T-helper 1 cell treated with Interleukin-12 subunit alpha and Interleukin-12 subunit beta and Interleukin-4 antibody, amounts not matched to agents 30 μg/mL and 1 μg/mL, for 36 hours (primary cell): ENCODE measurements around the gene WASHC2C.
"Not testable (repeated sequence)": the region's sequence is repeated elsewhere in the genome, so short reads cannot be mapped to it uniquely, and the experiment has no call there.

ENCODE experiments used
- H3K27ac Mint-ChIP-seq: one replicate; pipeline ENCODE4 v1.8.0; 2021; ENCODE audit warnings: mild to moderate bottlenecking, mixed read lengths
- H3K27me3 Mint-ChIP-seq: one replicate; pipeline ENCODE4 v1.8.0; 2021; ENCODE audit warnings: low read depth, mixed read lengths
- H3K36me3 Mint-ChIP-seq: one replicate; pipeline ENCODE4 v1.8.0; 2021; ENCODE audit warnings: low read depth, mixed read lengths
- H3K4me1 Mint-ChIP-seq: one replicate; pipeline ENCODE4 v1.8.0; 2021; ENCODE audit warnings: low read depth, mixed read lengths
- H3K4me3 Mint-ChIP-seq: one replicate; pipeline ENCODE4 v1.8.0; 2021; ENCODE audit warnings: mild to moderate bottlenecking, moderate library complexity, mixed read lengths
- H3K9me3 Mint-ChIP-seq: one replicate; pipeline ENCODE4 v1.8.0; 2021; ENCODE audit warnings: mixed read lengths

The WASHC2C gene

DNA sequence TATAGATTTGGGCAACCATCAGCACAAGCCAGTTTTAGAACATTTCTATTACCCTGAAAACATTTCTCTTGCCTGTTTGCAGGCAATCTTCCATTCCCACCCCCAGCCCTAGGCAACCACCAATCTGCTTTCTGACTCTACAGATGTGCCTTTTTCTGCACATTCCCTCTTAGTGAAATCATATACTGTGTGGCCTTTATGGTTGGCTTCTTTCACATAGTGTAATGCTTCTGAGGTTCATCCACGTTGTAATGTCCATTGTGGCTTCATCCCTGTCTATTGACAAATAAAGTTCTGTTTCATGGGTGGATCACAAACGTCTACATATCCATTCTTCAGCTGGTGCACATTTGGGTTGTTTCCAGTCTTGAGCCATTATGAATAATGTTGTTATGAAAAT, 77.9 kb downstream of the WASHC2C start:
- not testable (repeated sequence) for H3K27ac Mint-ChIP-seq, H3K9me3 Mint-ChIP-seq, H3K4me3 Mint-ChIP-seq, H3K27me3 Mint-ChIP-seq, H3K36me3 Mint-ChIP-seq, H3K4me1 Mint-ChIP-seq

DNA sequence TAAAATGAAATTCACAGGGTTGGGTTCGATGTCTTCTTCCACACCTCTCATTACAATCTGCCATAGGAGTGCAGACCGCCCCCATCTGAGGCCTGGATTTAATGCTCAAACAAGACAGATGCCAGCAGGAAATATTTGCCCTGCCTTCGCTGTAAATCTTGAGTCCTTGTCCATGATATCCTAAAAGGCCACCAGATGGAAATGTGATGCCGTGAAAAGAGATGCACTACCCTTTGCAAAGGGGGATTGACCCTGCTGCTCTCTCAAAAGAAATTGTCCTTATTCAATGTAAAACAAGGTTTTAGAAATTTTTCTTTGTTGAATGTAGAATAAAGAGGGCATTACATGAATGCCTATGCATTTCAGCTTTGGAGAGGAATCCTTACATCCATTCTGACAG, 82.8 kb downstream of the WASHC2C start:
- Mint-ChIP-seq H3K27me3 (peaks cover 9% of the 10 kb centered on the region), H3K9me3 (no peaks in the 10 kb centered on the region), H3K4me1 (no peaks in the 10 kb centered on the region), H3K36me3 (no peaks in the 10 kb centered on the region), H3K27ac (no peak overlapping the region), H3K4me3 (no peak overlapping the region)

DNA sequence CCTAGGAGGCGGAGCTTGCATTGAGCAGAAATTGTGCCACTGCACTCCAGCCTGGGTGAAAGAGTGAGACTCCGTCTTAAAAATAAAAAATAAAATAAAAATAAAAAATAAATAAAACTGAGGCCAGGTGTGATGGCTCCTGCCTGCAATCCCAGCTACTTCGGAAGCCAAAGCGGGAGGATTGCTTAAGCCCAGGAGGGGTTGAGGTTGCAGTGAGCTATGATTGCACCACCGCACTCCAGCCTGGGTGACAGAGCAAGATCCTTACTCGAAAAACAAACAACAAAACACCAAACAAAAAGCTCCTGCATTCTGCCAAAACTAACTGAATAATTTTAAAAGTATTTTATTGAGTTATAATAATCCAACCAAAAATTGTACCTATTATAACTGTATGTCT, 84.0 kb downstream of the WASHC2C start:
- H3K4me1 Mint-ChIP-seq, result no peaks in the 10 kb centered on the region
- H3K4me3 Mint-ChIP-seq, result no peak overlapping the region
- no peaks in the 10 kb centered on the region for H3K36me3 Mint-ChIP-seq
- no peaks in the 10 kb centered on the region for H3K9me3 Mint-ChIP-seq
- peaks cover 9% of the 10 kb centered on the region for H3K27me3 Mint-ChIP-seq
- no peak overlapping the region for H3K27ac Mint-ChIP-seq

DNA sequence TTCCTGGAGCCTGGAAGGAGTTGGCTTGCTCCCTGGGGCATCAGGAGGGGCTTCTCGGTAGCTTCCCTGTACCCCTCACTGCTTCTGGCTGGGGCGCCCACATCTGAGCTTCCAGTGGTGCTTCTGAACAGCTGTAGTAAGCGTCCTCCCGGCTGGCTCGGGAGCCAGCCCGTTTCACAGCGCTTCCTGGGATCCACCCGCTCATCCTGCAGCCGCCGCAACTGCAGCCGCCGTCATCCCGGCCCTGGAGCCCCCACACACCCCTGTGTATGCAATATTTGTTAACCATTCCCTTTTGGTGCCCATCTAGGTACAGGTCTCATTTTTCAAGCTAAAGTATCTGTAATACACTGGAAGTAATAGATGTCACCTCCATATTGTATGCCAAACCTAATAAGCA, 85.9 kb downstream of the WASHC2C start:
- H3K36me3 Mint-ChIP-seq, H3K9me3 Mint-ChIP-seq, H3K4me3 Mint-ChIP-seq, H3K4me1 Mint-ChIP-seq, H3K27me3 Mint-ChIP-seq, H3K27ac Mint-ChIP-seq: not testable (repeated sequence)

DNA sequence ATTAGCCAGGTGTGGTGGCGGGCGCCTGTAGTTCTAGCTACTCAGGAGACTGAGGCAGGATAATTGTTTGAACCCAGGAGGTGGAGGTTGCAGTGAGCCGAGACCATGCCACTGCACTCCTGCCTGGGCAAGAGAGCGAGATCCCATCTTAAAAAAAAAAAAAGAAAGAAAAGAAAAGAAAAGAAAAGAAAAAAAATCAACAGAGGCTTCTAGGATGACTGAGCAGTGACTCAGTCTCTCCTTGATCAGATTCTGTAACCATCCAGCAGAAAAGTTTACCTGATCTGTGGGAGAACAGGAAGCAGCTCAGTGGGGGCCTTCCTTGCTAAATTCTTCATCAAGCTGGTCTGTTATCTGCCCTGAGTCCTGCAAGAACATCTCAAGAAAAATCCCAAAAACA, 87.1 kb downstream of the WASHC2C start:
- not testable (repeated sequence) for H3K36me3 Mint-ChIP-seq, H3K9me3 Mint-ChIP-seq, H3K27me3 Mint-ChIP-seq, H3K4me1 Mint-ChIP-seq, H3K4me3 Mint-ChIP-seq, H3K27ac Mint-ChIP-seq

DNA sequence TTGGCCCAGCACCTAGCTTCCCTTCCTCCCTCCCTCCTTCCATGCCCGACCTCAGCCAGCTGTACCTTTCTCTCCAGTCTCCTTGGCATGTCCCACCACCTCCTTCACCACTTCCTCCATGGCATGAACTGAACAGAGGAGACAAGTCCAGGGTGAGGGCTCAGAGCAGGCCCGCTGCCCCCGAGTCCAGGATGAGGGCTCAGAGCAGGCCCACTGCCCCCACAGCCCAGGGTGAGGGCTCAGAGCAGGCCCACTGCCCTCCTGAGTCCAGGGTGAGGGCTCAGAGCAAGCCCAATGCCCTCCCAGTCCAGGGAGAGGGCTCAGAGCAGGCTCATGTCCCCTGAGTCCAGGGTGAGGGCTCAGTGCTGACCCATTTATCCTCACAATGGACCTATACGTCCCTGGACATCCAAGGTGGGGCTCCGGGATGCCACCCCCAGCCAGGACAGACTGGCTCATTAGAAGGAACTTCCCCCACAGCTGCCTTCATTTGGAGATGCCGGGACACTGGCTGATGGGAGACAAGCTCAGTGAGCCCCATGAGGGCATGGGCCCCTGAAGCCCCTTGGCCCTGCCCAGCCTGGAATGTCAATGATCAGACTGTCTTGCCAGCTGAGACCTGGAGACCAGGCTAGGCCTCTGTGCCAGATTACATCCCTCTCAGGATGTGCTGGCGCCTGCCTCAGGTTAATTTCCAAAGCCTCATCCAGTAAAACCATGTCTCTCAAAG, 90.2 kb downstream of the WASHC2C start:
- H3K27ac Mint-ChIP-seq, result no peak overlapping the region
- no peak overlapping the region for H3K4me3 Mint-ChIP-seq
- H3K9me3 Mint-ChIP-seq, result no peaks in the 10 kb centered on the region
- no peaks in the 10 kb centered on the region for H3K4me1 Mint-ChIP-seq
- no peaks in the 10 kb centered on the region for H3K27me3 Mint-ChIP-seq
- no peaks in the 10 kb centered on the region for H3K36me3 Mint-ChIP-seq

DNA sequence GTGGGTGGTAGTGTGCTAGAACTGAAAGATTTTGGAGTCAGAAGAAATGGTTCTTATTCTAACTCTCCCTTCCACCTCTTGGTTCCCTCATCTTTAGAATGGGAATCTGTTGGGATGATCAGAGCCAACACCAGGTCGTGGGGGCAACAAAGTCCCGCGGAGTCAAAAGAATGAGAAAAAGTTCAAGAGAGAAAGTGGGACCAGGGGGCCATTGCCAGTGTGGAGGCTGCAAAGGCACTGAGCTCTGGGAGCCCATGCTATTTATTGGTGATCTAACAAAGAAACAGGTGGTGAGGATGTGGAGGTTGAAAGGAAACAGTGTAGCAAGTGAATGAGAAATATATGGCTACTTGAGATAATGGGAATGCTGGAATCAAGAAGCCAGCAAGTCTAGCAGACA, 90.8 kb downstream of the WASHC2C start:
- Mint-ChIP-seq H3K4me3 (no peak overlapping the region), H3K4me1 (no peaks in the 10 kb centered on the region), H3K36me3 (no peaks in the 10 kb centered on the region), H3K9me3 (no peaks in the 10 kb centered on the region), H3K27me3 (no peaks in the 10 kb centered on the region), H3K27ac (no peak overlapping the region)

DNA sequence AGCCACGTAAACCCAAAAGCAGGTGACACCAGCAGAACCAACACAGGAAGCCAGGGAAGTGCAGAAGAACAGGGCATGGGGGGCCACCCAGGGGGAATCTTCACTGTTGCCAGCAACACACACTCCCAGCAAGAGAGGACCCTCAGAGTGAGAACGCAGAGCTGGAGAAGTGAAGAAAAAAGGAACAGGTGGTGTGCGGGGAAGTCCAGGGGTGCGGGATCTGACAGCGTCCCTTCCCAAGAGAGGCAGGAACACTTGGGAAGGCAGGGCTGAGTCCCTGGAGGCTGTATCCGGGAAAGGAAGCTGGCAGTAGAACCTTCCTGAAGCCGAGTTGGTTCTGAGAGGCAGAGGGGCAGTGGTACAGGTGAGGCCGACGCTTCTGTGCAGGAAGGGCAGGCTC, 92.5 kb downstream of the WASHC2C start:
- no peak overlapping the region for H3K4me3 Mint-ChIP-seq
- no peak overlapping the region for H3K27ac Mint-ChIP-seq
- H3K36me3 Mint-ChIP-seq, result peaks cover 1% of the 10 kb centered on the region
- H3K9me3 Mint-ChIP-seq, result no peaks in the 10 kb centered on the region
- H3K27me3 Mint-ChIP-seq, result no peaks in the 10 kb centered on the region
- no peaks in the 10 kb centered on the region for H3K4me1 Mint-ChIP-seq

DNA sequence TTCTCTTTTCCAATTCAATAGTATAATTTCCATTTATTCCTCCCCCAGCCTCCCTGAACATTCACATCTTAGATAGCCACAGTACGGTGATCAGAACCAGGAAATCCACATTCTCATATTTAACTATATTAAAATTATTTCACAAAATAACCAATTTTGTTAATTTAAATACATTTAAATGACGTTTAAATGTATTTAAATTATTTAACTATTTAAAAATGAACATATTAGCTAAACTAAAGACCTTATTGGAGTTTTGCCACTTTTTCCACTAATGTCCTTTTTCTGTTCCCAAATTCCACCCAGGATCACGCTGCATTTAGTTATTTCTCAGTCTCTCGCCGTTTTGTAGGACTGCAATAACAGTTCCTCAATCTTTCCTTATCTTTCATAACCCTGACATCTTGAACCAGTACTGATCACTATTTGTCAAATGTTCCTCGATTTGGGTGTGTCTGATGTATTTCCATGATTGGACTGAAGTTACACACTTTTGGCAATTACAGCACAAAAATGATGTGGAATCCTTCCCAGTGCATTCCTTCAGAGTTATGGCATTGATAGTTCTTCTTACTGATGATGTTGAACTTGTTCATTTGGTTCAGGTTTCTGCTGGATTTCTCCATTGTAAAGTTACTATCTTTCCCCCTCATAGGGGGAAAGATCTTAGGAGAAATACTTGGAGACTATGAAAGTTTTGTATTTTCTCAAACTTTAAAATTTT, 93.2 kb downstream of the WASHC2C start:
- not testable (repeated sequence) for H3K36me3 Mint-ChIP-seq

DNA sequence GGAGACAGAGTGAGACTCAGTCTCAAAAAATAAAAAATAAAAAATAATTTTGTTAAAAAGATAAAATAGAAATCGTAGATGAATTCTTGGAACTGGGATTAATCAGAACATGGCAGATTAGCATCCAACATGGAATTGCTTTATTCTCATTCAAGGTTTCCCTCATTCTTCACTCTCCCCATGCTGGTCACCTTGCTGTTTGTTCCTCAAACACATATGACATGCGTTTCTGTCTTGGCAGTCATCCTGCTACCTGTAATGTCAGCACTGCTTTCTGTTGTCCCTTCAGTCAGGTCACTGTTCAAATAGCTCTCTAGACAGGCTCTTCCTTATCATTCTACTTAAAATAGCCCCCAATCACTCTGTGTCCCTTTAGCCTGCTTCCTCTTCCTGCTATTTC, 95.9 kb downstream of the WASHC2C start:
- not testable (repeated sequence) for H3K36me3 Mint-ChIP-seq, H3K4me1 Mint-ChIP-seq, H3K27ac Mint-ChIP-seq, H3K9me3 Mint-ChIP-seq, H3K27me3 Mint-ChIP-seq, H3K4me3 Mint-ChIP-seq

More for the DNA sequence above, 93.2 kb downstream of the WASHC2C start:
- not testable (repeated sequence) for H3K4me1 Mint-ChIP-seq, H3K9me3 Mint-ChIP-seq, H3K4me3 Mint-ChIP-seq, H3K27me3 Mint-ChIP-seq, H3K27ac Mint-ChIP-seq
